MM.1S (cell line): ENCODE measurements around the gene DAPP1.

Experiments
- DNase-seq: peaks from one replicate; pipeline ENCODE4 v3.0.0-alpha.2; 2015
- H2AFZ ChIP-seq: fragments of 300-600 bp; sonication (generic); 2 replicates; pipeline ENCODE4 v1.6.0; 2016; ENCODE audit warnings: antibody characterized with exemption, low read length
- H3F3A ChIP-seq: fragments of 300-600 bp; sonication (generic); 2 replicates; pipeline ENCODE4 v1.6.1; 2016; ENCODE audit warnings: mild to moderate bottlenecking, antibody characterized with exemption, low read length, moderate library complexity, mixed read lengths; ENCODE audit not compliant: insufficient read depth
- H3K27ac ChIP-seq: fragments of 300-600 bp; sonication (generic); 2 replicates; pipeline ENCODE4 v1.5.1; 2016; ENCODE audit warnings: mild to moderate bottlenecking, low read length
- H3K27me3 ChIP-seq: fragments of 300-600 bp; sonication (generic); replicated peaks from 2 replicates; pipeline ENCODE4 v1.6.0; 2016; ENCODE audit warnings: low read length; ENCODE audit not compliant: insufficient read depth
- H3K36me3 ChIP-seq: fragments of 300-600 bp; sonication (generic); replicated peaks from 2 replicates; pipeline ENCODE4 v1.6.1; 2016; ENCODE audit warnings: mild to moderate bottlenecking, low read length, mixed read lengths; ENCODE audit not compliant: insufficient read depth
- H3K4me1 ChIP-seq: fragments of 300-600 bp; sonication (generic); 2 replicates; pipeline ENCODE4 v1.6.1; 2016; ENCODE audit warnings: low read length, mixed read lengths
- H3K4me2 ChIP-seq: fragments of 300-600 bp; sonication (generic); 2 replicates; pipeline ENCODE4 v1.6.0; 2016; ENCODE audit warnings: low read depth, low read length
- H3K4me3 ChIP-seq: fragments of 300-600 bp; sonication (generic); 2 replicates; pipeline ENCODE4 v1.5.1; 2016; ENCODE audit warnings: low read length, mixed read lengths
- H3K79me2 ChIP-seq: fragments of 300-600 bp; sonication (generic); 2 replicates; pipeline ENCODE4 v1.6.1; 2016; ENCODE audit warnings: mixed run types, low read length, mixed read lengths
- H3K9ac ChIP-seq: fragments of 300-600 bp; sonication (generic); 2 replicates; pipeline ENCODE4 v1.6.1; 2016; ENCODE audit warnings: low read length, mixed read lengths
- H3K9me2 ChIP-seq: fragments of 300-600 bp; sonication (generic); replicated peaks from 2 replicates; pipeline ENCODE4 v1.6.1; 2016; ENCODE audit warnings: mild to moderate bottlenecking, low read length, mixed read lengths; ENCODE audit not compliant: insufficient read depth
- H3K9me3 ChIP-seq: fragments of 300-600 bp; sonication (generic); replicated peaks from 2 replicates; pipeline ENCODE4 v1.6.1; 2016; ENCODE audit warnings: mild to moderate bottlenecking, low read length, mixed read lengths; ENCODE audit not compliant: insufficient read depth
- H4K20me1 ChIP-seq: fragments of 300-600 bp; sonication (generic); 2 replicates; pipeline ENCODE4 v1.6.1; 2016; ENCODE audit warnings: mild to moderate bottlenecking, low read length, moderate library complexity, mixed read lengths; ENCODE audit not compliant: insufficient read depth
- EZH2 ChIP-seq: fragments of 300-600 bp; sonication (generic); optimal IDR thresholded peaks from 2 replicates; pipeline ENCODE3; 2017; ENCODE audit warnings: low read depth, mild to moderate bottlenecking, antibody characterized with exemption, low read length, mixed read lengths
- EZH2phosphoT487 ChIP-seq: fragments of 300-600 bp; sonication (generic); IDR thresholded peaks from 2 replicates; pipeline ENCODE4 v1.6.1; 2018; ENCODE audit warnings: antibody characterized with exemption, low read length
- TF ChIP-seq, protein P1 (sequence below): fragments of 300-600 bp; sonication (generic); IDR thresholded peaks from 2 replicates; pipeline ENCODE4 v1.5.1; 2016; ENCODE audit warnings: antibody characterized with exemption, low read length, mixed read lengths

DAPP1 gene

DNA sequence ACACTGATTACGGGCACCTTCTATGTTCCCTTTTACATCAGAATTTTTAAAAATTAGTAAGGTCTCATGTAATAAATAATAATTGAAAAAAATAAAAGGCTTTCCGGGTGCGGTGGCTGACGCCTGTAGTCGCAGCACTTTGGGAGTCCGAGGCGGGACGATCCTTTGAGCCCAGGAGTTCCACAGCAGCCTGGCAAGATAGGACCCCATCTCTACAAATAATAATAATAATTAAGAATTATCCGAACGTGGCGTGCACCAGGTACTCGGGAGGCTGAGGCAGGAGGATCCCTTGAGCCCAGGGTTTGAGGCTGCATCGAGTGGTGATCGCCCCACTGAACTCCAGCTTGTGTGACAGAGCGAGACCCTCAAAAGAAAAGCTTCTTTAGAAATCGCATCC is 78.4 kb downstream of the DAPP1 start:
- peak overlapping the region; percentile 77 for H3K4me2 ChIP-seq
- H3K9me2 ChIP-seq = no peaks in the 10 kb centered on the region
- peaks cover 7% of the 10 kb centered on the region for H3K4me1 ChIP-seq
- peak overlapping the region; percentile 81 for H2AFZ ChIP-seq
- TF ChIP-seq, protein P1, sequence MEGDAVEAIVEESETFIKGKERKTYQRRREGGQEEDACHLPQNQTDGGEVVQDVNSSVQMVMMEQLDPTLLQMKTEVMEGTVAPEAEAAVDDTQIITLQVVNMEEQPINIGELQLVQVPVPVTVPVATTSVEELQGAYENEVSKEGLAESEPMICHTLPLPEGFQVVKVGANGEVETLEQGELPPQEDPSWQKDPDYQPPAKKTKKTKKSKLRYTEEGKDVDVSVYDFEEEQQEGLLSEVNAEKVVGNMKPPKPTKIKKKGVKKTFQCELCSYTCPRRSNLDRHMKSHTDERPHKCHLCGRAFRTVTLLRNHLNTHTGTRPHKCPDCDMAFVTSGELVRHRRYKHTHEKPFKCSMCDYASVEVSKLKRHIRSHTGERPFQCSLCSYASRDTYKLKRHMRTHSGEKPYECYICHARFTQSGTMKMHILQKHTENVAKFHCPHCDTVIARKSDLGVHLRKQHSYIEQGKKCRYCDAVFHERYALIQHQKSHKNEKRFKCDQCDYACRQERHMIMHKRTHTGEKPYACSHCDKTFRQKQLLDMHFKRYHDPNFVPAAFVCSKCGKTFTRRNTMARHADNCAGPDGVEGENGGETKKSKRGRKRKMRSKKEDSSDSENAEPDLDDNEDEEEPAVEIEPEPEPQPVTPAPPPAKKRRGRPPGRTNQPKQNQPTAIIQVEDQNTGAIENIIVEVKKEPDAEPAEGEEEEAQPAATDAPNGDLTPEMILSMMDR = no peak
- TF ChIP-seq EZH2 (no peak), EZH2phosphoT487 (no peak)
- H3K9me3 ChIP-seq = no peaks in the 10 kb centered on the region
- no peak for DNase-seq
- peak overlapping the region; percentile 26; the same call in 1 of the 2 replicates for H3K9ac ChIP-seq
- H4K20me1 ChIP-seq = no peaks in the 10 kb centered on the region
- H3K4me3 ChIP-seq = peak overlapping the region; percentile 56
- peak overlapping the region; percentile 30; the same call in 1 of the 2 replicates for H3K27ac ChIP-seq
- H3K36me3 ChIP-seq = no peaks in the 10 kb centered on the region
- H3K79me2 ChIP-seq = peaks cover 41% of the 10 kb centered on the region
- no peaks in the 10 kb centered on the region for H3K27me3 ChIP-seq
- peaks cover 6% of the 10 kb centered on the region; the same call in 1 of the 2 replicates for H3F3A ChIP-seq

DNA sequence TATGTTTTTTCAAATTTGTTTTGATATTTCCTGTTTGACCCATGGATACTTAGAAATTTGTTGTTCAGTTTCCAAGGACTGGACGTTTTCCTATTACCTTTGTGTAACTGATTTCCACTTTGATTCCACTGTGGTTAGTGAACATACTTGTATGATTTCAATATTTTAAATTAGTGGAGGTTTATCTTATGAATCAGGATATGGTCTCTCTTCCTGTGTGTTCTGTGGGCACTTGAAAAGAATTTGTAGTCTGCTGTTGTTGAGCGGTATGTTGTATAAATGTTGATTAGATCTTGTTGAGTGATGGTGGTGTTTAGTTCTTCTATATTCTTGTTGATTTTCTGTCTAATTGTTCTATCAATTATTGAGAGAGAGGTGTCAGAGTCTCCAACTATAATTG is 98.8 kb downstream of the DAPP1 start:
- H3K4me3 ChIP-seq = no peak overlapping the region
- TF ChIP-seq, protein P1 = no peak
- TF ChIP-seq EZH2 = no peak
- TF ChIP-seq EZH2phosphoT487 = no peak
- H3K27ac ChIP-seq = no peak overlapping the region
- H3K9me3 ChIP-seq = no peaks in the 10 kb centered on the region
- no peak overlapping the region for H3K4me2 ChIP-seq
- no peaks in the 10 kb centered on the region for H3K4me1 ChIP-seq
- H3K36me3 ChIP-seq = 0 out of 2 replicates have a peak, but pooled peaks cover 2% of the 10 kb centered on the region
- H4K20me1 ChIP-seq = no peaks in the 10 kb centered on the region
- H3K27me3 ChIP-seq = no peaks in the 10 kb centered on the region
- 0 out of 2 replicates have a peak, but pooled peaks cover 3% of the 10 kb centered on the region for H3K79me2 ChIP-seq
- H3F3A ChIP-seq = no peaks in the 10 kb centered on the region
- DNase-seq = no peak
- H3K9ac ChIP-seq = no peak overlapping the region
- H2AFZ ChIP-seq = no peak overlapping the region
- H3K9me2 ChIP-seq = no peaks in the 10 kb centered on the region

DNA sequence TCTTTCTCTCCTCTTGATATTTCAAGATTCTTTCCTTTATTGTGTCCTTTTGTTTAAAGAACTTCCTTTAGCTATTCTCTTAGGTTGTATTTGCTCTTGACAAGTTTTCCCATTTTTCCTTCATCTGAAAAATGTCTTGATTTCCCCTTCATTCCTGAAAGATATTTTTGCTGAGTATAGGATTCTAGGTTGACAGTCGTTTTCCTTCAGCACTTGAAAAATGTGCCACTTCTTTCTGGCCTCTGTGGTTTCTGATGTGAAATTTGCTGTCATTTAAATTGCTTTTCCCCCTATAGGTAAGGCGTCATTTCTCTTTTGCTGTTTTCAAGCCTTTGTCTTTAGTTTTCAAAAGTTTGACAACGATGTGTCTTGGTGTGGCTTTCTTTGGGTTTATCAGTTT is 100.9 kb downstream of the DAPP1 start:
- 0 out of 2 replicates have a peak, but pooled peaks cover 3% of the 10 kb centered on the region for H3K79me2 ChIP-seq
- no peaks in the 10 kb centered on the region for H3K9me3 ChIP-seq
- no peak overlapping the region for H2AFZ ChIP-seq
- TF ChIP-seq EZH2phosphoT487 (no peak), EZH2 (no peak)
- TF ChIP-seq, protein P1 = no peak
- no peaks in the 10 kb centered on the region for H4K20me1 ChIP-seq
- H3K9me2 ChIP-seq = no peaks in the 10 kb centered on the region
- no peaks in the 10 kb centered on the region for H3F3A ChIP-seq
- no peak overlapping the region for H3K27ac ChIP-seq
- H3K36me3 ChIP-seq = 0 out of 2 replicates have a peak, but pooled peaks cover 2% of the 10 kb centered on the region
- no peaks in the 10 kb centered on the region for H3K4me1 ChIP-seq
- H3K27me3 ChIP-seq = no peaks in the 10 kb centered on the region
- no peak overlapping the region for H3K9ac ChIP-seq
- H3K4me3 ChIP-seq = no peak overlapping the region
- no peak for DNase-seq
- no peak overlapping the region for H3K4me2 ChIP-seq
